ENCODE data around the gene TRAPPC5.

DNA sequence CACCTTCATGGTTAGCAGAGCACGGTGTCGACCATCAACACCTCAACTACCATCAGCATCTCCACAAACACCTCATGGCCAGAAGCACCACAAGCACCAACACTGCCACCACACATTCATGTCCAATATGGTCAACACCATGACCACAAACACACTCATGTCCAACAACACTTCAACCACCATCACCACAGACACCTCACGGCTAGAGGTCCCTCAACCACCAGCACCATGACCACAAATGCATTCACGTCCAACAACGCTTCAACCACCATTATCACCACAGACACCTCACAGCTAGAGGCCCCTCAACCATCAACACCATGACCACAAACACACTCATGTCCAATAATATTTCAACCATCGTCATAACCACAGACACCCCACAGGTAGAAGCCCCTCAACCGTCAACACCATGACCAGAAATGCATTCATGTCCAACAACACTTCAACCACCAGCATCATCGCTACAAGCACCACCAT is 10.2 kb downstream of the TRAPPC5 start:
- TF ChIP-seq, protein P1, sequence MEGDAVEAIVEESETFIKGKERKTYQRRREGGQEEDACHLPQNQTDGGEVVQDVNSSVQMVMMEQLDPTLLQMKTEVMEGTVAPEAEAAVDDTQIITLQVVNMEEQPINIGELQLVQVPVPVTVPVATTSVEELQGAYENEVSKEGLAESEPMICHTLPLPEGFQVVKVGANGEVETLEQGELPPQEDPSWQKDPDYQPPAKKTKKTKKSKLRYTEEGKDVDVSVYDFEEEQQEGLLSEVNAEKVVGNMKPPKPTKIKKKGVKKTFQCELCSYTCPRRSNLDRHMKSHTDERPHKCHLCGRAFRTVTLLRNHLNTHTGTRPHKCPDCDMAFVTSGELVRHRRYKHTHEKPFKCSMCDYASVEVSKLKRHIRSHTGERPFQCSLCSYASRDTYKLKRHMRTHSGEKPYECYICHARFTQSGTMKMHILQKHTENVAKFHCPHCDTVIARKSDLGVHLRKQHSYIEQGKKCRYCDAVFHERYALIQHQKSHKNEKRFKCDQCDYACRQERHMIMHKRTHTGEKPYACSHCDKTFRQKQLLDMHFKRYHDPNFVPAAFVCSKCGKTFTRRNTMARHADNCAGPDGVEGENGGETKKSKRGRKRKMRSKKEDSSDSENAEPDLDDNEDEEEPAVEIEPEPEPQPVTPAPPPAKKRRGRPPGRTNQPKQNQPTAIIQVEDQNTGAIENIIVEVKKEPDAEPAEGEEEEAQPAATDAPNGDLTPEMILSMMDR (IDR thresholded peaks at IDR 0.05; ENCODE audit: insufficient read depth, low read depth, low read length): no peak
- TF ChIP-seq EZH2 (IDR thresholded peaks at IDR 0.05; ENCODE audit: insufficient read depth, low read length): no peak
